IMR-90 (cell line): Measurements from ENCODE around the gene NCOA3. TPM values are rescaled to one million over a fixed set of nuclear protein-coding genes. Genes with fewer than 3 reads are reported as not detected.
A peak's percentile ranks its signal among the peaks of the same experiment; 100 is the strongest.

Source experiments
- ATAC-seq: fragments of 200-7000 bp; cut with Tn5 transposase; 2 replicates; pipeline ENCODE4 v1.9.1; 2020; ENCODE audit warnings: low read depth, mild to moderate bottlenecking, moderate library complexity
- BruUV-seq: library from RNA; stranded (reverse); fragments of 400-500 nt; replicated peaks from 2 replicates; lab custom pipeline; 2021; lab: Mats Ljungman, UMichigan
- CTCF ChIA-PET: fragments of 300-600 bp; formaldehyde crosslinking; extraction: SDS; loops from one replicate; lab custom pipeline; 2021; ENCODE audit warnings: antibody characterized with exemption; lab: Yijun Ruan, JAX
- POLR2A ChIA-PET: fragments of 300-600 bp; sonication (Branson Sonifier 250); formaldehyde crosslinking; loops from one replicate; lab custom pipeline; 2022; ENCODE audit warnings: antibody characterized with exemption; ENCODE audit not compliant: unreplicated experiment; lab: Charles Lee
- DNase-seq: peaks from one replicate; pipeline ENCODE4 v3.0.0; 2013
- H2AFZ ChIP-seq: replicated peaks from 2 replicates; pipeline ENCODE3; 2013; ENCODE audit warnings: low read length, mild to moderate bottlenecking; ENCODE audit not compliant: poor library complexity
- H2AK5ac ChIP-seq: 2 replicates; pipeline ENCODE4 v1.6.1; 2013; ENCODE audit warnings: low read depth, low read length, inconsistent platforms
- H2AK9ac ChIP-seq: replicated peaks from 2 replicates; pipeline ENCODE3; 2013; ENCODE audit warnings: mild to moderate bottlenecking, low read depth, low read length, moderate library complexity; ENCODE audit not compliant: poor library complexity
- H2BK120ac ChIP-seq: 2 replicates; pipeline ENCODE4 v1.6.1; 2013; ENCODE audit warnings: low read depth, low read length, inconsistent platforms
- H2BK15ac ChIP-seq: 3 replicates; pipeline ENCODE4 v1.6.1; 2013; ENCODE audit warnings: low read depth, low read length, inconsistent platforms
- H2BK20ac ChIP-seq: 2 replicates; pipeline ENCODE4 v1.6.1; 2013; ENCODE audit warnings: low read depth, mild to moderate bottlenecking, inconsistent platforms, low read length, moderate library complexity
- H2BK5ac ChIP-seq: 2 replicates; pipeline ENCODE4 v1.6.1; 2013; ENCODE audit warnings: mild to moderate bottlenecking, low read depth, low read length, inconsistent platforms; ENCODE audit not compliant: poor library complexity, severe bottlenecking
- H3K14ac ChIP-seq: replicated peaks from 2 replicates; pipeline ENCODE4 v1.6.1; 2013; ENCODE audit warnings: low read depth, low read length, inconsistent platforms
- H3K18ac ChIP-seq: 2 replicates; pipeline ENCODE4 v1.6.1; 2013; ENCODE audit warnings: low read depth, low read length, control low read depth
- H3K23ac ChIP-seq: 2 replicates; pipeline ENCODE4 v1.6.1; 2013; ENCODE audit warnings: low read depth, low read length, inconsistent platforms
- H3K27ac ChIP-seq: 2 replicates; pipeline ENCODE4 v1.5.1; 2013; ENCODE audit warnings: mild to moderate bottlenecking, control low read depth, low read length; ENCODE audit not compliant: insufficient read depth
- H3K27me3 ChIP-seq: 2 replicates; pipeline ENCODE4 v1.6.1; 2013; ENCODE audit warnings: low read length; ENCODE audit not compliant: control insufficient read depth, insufficient read depth
- H3K36me3 ChIP-seq: 2 replicates; pipeline ENCODE4 v1.6.1; 2013; ENCODE audit warnings: low read length, mixed read lengths; ENCODE audit not compliant: control insufficient read depth, insufficient read depth
- H3K4ac ChIP-seq: 2 replicates; pipeline ENCODE4 v1.6.1; 2013; ENCODE audit warnings: low read depth, low read length, inconsistent platforms
- H3K4me1 ChIP-seq: 2 replicates; pipeline ENCODE4 v1.6.1; 2013; ENCODE audit warnings: low read length, mixed read lengths; ENCODE audit not compliant: control insufficient read depth, insufficient read depth
- H3K4me2 ChIP-seq: 2 replicates; pipeline ENCODE4 v1.6.1; 2013; ENCODE audit warnings: low read depth, mild to moderate bottlenecking, control low read depth, low read length, moderate library complexity
- H3K4me3 ChIP-seq: 2 replicates; pipeline ENCODE4 v1.5.1; 2013; ENCODE audit warnings: low read depth, mild to moderate bottlenecking, control low read depth, low read length, moderate library complexity; ENCODE audit not compliant: insufficient read depth
- H3K56ac ChIP-seq: 2 replicates; pipeline ENCODE4 v1.6.1; 2013; ENCODE audit warnings: low read length, inconsistent platforms; ENCODE audit not compliant: insufficient read depth; ENCODE audit errors: extremely low read depth
- H3K79me1 ChIP-seq, 2 experiments: 2 replicates each; pipeline ENCODE4 v1.6.1; 2013; ENCODE audit warnings: low read length in 2 of 2, inconsistent platforms in 1 of 2, low read depth in 1 of 2
- H3K9ac ChIP-seq: 2 replicates; pipeline ENCODE4 v1.6.1; 2013; ENCODE audit warnings: low read depth, low read length, control low read depth
- H3K9me1 ChIP-seq: 2 replicates; pipeline ENCODE4 v1.6.1; 2013; ENCODE audit warnings: low read length, inconsistent platforms; ENCODE audit not compliant: insufficient read depth
- H3K9me3 ChIP-seq: 2 replicates; pipeline ENCODE4 v1.6.1; 2013; ENCODE audit warnings: low read length; ENCODE audit not compliant: control insufficient read depth, insufficient read depth
- H4K20me1 ChIP-seq: 2 replicates; pipeline ENCODE4 v1.6.1; 2013; ENCODE audit warnings: low read length, inconsistent platforms; ENCODE audit not compliant: insufficient read depth
- H4K5ac ChIP-seq: 2 replicates; pipeline ENCODE4 v1.6.1; 2013; ENCODE audit warnings: mild to moderate bottlenecking, low read depth, low read length, control low read depth
- H4K8ac ChIP-seq, 2 experiments: 2 replicates each; pipeline ENCODE4 v1.6.1; 2013; ENCODE audit warnings: low read depth in 2 of 2, low read length in 2 of 2, control low read depth in 1 of 2, inconsistent platforms in 1 of 2
- H4K91ac ChIP-seq: 2 replicates; pipeline ENCODE4 v1.6.1; 2013; ENCODE audit warnings: low read depth, low read length, inconsistent platforms; ENCODE audit not compliant: insufficient read depth
- BHLHE40 ChIP-seq: fragments of 150-350 bp; IDR thresholded peaks from 2 replicates; pipeline ENCODE4 v1.6.1; 2016; ENCODE audit warnings: mild to moderate bottlenecking, low read depth, low read length
- CEBPB ChIP-seq: IDR thresholded peaks from 2 replicates; pipeline ENCODE4 v1.6.1; 2012; ENCODE audit warnings: low read depth, low read length, improper control_type of control experiment
- CHD1 ChIP-seq: IDR thresholded peaks from 2 replicates; pipeline ENCODE4 v1.6.1; 2012; ENCODE audit warnings: low read depth, low read length, improper control_type of control experiment
- ELK1 ChIP-seq: fragments of 150-350 bp; IDR thresholded peaks from 2 replicates; pipeline ENCODE4 v1.6.1; 2016; ENCODE audit warnings: low read depth, mild to moderate bottlenecking, low read length, moderate library complexity, borderline replicate concordance
- FOS ChIP-seq: fragments of 150-350 bp; IDR thresholded peaks from 2 replicates; pipeline ENCODE4 v1.6.1; 2016; ENCODE audit warnings: low read depth, low read length
- MAFK ChIP-seq: IDR thresholded peaks from 2 replicates; pipeline ENCODE4 v1.6.1; 2012; ENCODE audit warnings: low read depth, low read length, improper control_type of control experiment
- MXI1 ChIP-seq: IDR thresholded peaks from 2 replicates; pipeline ENCODE4 v1.6.1; 2012; ENCODE audit warnings: low read depth, mild to moderate bottlenecking, low read length, moderate library complexity, borderline replicate concordance
- NFE2L2 ChIP-seq: fragments of 150-350 bp; IDR thresholded peaks from 2 replicates; pipeline ENCODE4 v1.6.1; 2016; ENCODE audit warnings: low read depth, mild to moderate bottlenecking, low read length
- POLR2A ChIP-seq: IDR thresholded peaks from 2 replicates; pipeline ENCODE4 v1.6.1; 2012; ENCODE audit warnings: mild to moderate bottlenecking, low read depth, low read length
- RAD21 ChIP-seq: IDR thresholded peaks from 2 replicates; pipeline ENCODE4 v1.6.1; 2012; ENCODE audit warnings: low read length, improper control_type of control experiment
- RCOR1 ChIP-seq: IDR thresholded peaks from 2 replicates; pipeline ENCODE4 v1.6.1; 2012; ENCODE audit warnings: mild to moderate bottlenecking, low read length, improper control_type of control experiment; ENCODE audit not compliant: insufficient replicate concordance
- RFX5 ChIP-seq: IDR thresholded peaks from 2 replicates; pipeline ENCODE4 v1.8.0; 2012; ENCODE audit warnings: low read depth, mild to moderate bottlenecking, low read length, moderate library complexity
- SMC3 ChIP-seq: fragments of 150-350 bp; IDR thresholded peaks from 2 replicates; pipeline ENCODE4 v1.6.1; 2016; ENCODE audit warnings: low read depth, mild to moderate bottlenecking, antibody characterized with exemption, low read length, moderate library complexity
- USF2 ChIP-seq: fragments of 150-350 bp; IDR thresholded peaks from 2 replicates; pipeline ENCODE4 v1.6.1; 2017; ENCODE audit warnings: mild to moderate bottlenecking, antibody characterized with exemption, low read length, low read depth
- WGBS, 2 experiments: methylation state at CpG; one replicate each; pipeline versions ENCODE4 v1.1.5 to v1.1.7; 2013; ENCODE audit warnings: missing lambda C conversion rate in 2 of 2; ENCODE audit not compliant: insufficient read length in 1 of 2; ENCODE audit errors: extremely low coverage in 2 of 2; 5-methylcytosine and 5-hydroxymethylcytosine counted together
- dilution Hi-C: fragments of 300-500 bp; cut with HindIII; formaldehyde crosslinking; loops from one replicate; pipeline ENCODE4 v1.14.3; 2018; ENCODE audit warnings: low sequenced_read_pairs; ENCODE audit not compliant: unreplicated experiment
- in situ Hi-C: fragments of 300-500 bp; cut with MboI; formaldehyde crosslinking; loops from 3 replicates; pipeline ENCODE4 v1.14.3; 2019; ENCODE audit warnings: low sequenced_read_pairs, inconsistent platforms, mixed read lengths
- intact Hi-C: fragments of 100-400 bp; cut with micrococcal nuclease; formaldehyde crosslinking; loops from 2 replicates; pipeline ENCODE4 v1.10.0; 2022
- polyA plus RNA-seq, 3 experiments: library from polyadenylated mRNA; depleted of rRNA; stranded (reverse); fragments of >200 nt; gene quantifications; 2 replicates each; pipeline ENCODE4 v1.2.3, GENCODE V29; 2012; ENCODE audit warnings: low replicate concordance in 1 of 3
- total RNA-seq: library from RNA; depleted of rRNA; stranded (reverse); fragments of >200 nt; gene quantifications from 2 replicates; pipeline ENCODE4 v1.2.3, GENCODE V29; 2012

The NCOA3 gene
- total and polyA plus RNA-seq, 2 of the 4 experiments (the other 2 are of a cell fraction) = 8.8 to 29.0 TPM

GRCh38 chr20:47493963-47494293 lies 7.8 kb upstream of the NCOA3 start:
- Histone ChIP-seq H2AFZ (no peak overlapping the region), H2BK120ac (no peak overlapping the region), H3K4me1 (peaks cover 4% of the 10 kb centered on the region; the same call in 1 of the 2 replicates), H4K5ac (no peak overlapping the region), H3K79me1 (no peaks in the 10 kb centered on the region), H2BK20ac (no peak overlapping the region), H3K36me3 (no peaks in the 10 kb centered on the region), H3K27ac (no peak overlapping the region), H3K18ac (no peak overlapping the region), H3K4me2 (peak overlapping the region; percentile 16; the same call in 1 of the 2 replicates), H3K23ac (no peak overlapping the region), H3K56ac (no peak overlapping the region), H3K9me1 (no peaks in the 10 kb centered on the region), H4K8ac (no peak overlapping the region), H2BK15ac (no peak overlapping the region), H3K27me3 (no peaks in the 10 kb centered on the region), H3K14ac (no peak overlapping the region), H3K9me3 (no peaks in the 10 kb centered on the region), H2AK9ac (no peak overlapping the region), H3K4ac (no peak overlapping the region), H2AK5ac (no peak overlapping the region), H3K9ac (no peak overlapping the region), H4K91ac (no peak overlapping the region), H3K4me3 (no peak overlapping the region), H4K20me1 (no peaks in the 10 kb centered on the region), H2BK5ac (no peak overlapping the region)
- intact Hi-C loops (no loop called here), in situ Hi-C loops (no loop called here), dilution Hi-C loops (no loop called here)
- DNase-seq (no peak), ATAC-seq (no peak)
- POLR2A ChIA-PET = interaction anchor here (1.2 kb wide), 1 partner anchor 8 kb away, joined by 5 read pairs; the partner anchor contains the start of gene NCOA3
- WGBS, 2 experiments = 20% methylated on average over 2 of the region's 2 CpGs; no CpG with 5 or more reads in 1 of the 2 experiments
- TF ChIP-seq USF2 (no peak), MAFK (no peak), BHLHE40 (no peak), RAD21 (no peak), RCOR1 (no peak), CEBPB (no peak), RFX5 (no peak), ELK1 (no peak), POLR2A (no peak), FOS (no peak), NFE2L2 (no peak), CHD1 (no peak), MXI1 (no peak), SMC3 (no peak)
- no TSS peak for BruUV-seq
- CTCF ChIA-PET = interaction anchor here (0.6 to 1.0 kb wide), 4 partner anchors 51 to 211 kb away, joined by 4 to 6 read pairs (median 5); no protein-coding TSS in a partner anchor
